Prostate gland (tissue), 2 donors: ENCODE measurements around the gene AKAP8. TPM values are rescaled to one million over a fixed set of nuclear protein-coding genes. Genes with fewer than 3 reads are reported as not detected.
A peak's percentile ranks its signal among the peaks of the same experiment; 100 is the strongest.

Experiments used
- DNase-seq: peaks from one replicate; pipeline ENCODE4 v3.0.0-alpha.2; 2019; ENCODE audit warnings: low spot score
- H3K27ac ChIP-seq, 2 donors: fragments of 200-600 bp; sonication (generic); 2 replicates each; pipeline ENCODE4 v1.5.1; 2017 to 2019
- H3K27me3 ChIP-seq: fragments of 200-600 bp; sonication (generic); replicated peaks from 2 replicates; pipeline ENCODE4 v1.5.1; 2019; ENCODE audit not compliant: insufficient read depth
- H3K36me3 ChIP-seq, 2 donors: fragments of 200-600 bp; sonication (generic); 1 replicate in 1 of 2; 2 replicates in 1 of 2; pipeline versions ENCODE4 v1.5.1 to v1.8.1; 2017 to 2019
- H3K4me1 ChIP-seq: fragments of 200-600 bp; sonication (generic); replicated peaks from 2 replicates; pipeline ENCODE4 v1.5.1; 2019
- H3K4me3 ChIP-seq, 2 donors: fragments of 200-600 bp; sonication (generic); 2 replicates each; pipeline ENCODE4 v1.5.1; 2017 to 2019
- H3K9me3 ChIP-seq: fragments of 200-600 bp; sonication (generic); 2 replicates; pipeline ENCODE4 v1.5.1; 2017
- CTCF ChIP-seq, 4 experiments: fragments of 200-600 bp in 2 of 4; fragments of 450-650 bp in 2 of 4; sonication (generic) in 2 of 4; IDR thresholded peaks; 1 replicate in 3 of 4; 2 replicates in 1 of 4; pipeline ENCODE4 v1.5.1; 2016 to 2019; ENCODE audit warnings: antibody characterized with exemption in 4 of 4, mild to moderate bottlenecking in 2 of 4, moderate library complexity in 2 of 4
- POLR2A ChIP-seq: fragments of 450-650 bp; IDR thresholded peaks from one replicate; pipeline ENCODE4 v1.6.1; 2016; ENCODE audit warnings: antibody characterized with exemption, mild to moderate bottlenecking
- POLR2AphosphoS5 ChIP-seq: sonication (generic); formaldehyde crosslinking; IDR thresholded peaks from one replicate; pipeline ENCODE4 v1.6.1; 2017; ENCODE audit warnings: antibody characterized with exemption
- WGBS: methylation state at CpG from one replicate; pipeline ENCODE4 v1.1.5; 2018; 5-methylcytosine and 5-hydroxymethylcytosine counted together
- intact Hi-C: fragments of 100-400 bp; cut with DNase I; formaldehyde crosslinking; loops from one replicate; pipeline ENCODE4 v1.14.2; 2022
- total RNA-seq, 2 donors: library from RNA; depleted of rRNA; stranded (reverse); fragments of >200 nt; gene quantifications; one replicate each; pipeline ENCODE4 v1.1.0, GENCODE V29; 2016

AKAP8 gene
- total RNA-seq, 2 donors from 2014 or later, result 30.3 to 34.2 TPM

DNA sequence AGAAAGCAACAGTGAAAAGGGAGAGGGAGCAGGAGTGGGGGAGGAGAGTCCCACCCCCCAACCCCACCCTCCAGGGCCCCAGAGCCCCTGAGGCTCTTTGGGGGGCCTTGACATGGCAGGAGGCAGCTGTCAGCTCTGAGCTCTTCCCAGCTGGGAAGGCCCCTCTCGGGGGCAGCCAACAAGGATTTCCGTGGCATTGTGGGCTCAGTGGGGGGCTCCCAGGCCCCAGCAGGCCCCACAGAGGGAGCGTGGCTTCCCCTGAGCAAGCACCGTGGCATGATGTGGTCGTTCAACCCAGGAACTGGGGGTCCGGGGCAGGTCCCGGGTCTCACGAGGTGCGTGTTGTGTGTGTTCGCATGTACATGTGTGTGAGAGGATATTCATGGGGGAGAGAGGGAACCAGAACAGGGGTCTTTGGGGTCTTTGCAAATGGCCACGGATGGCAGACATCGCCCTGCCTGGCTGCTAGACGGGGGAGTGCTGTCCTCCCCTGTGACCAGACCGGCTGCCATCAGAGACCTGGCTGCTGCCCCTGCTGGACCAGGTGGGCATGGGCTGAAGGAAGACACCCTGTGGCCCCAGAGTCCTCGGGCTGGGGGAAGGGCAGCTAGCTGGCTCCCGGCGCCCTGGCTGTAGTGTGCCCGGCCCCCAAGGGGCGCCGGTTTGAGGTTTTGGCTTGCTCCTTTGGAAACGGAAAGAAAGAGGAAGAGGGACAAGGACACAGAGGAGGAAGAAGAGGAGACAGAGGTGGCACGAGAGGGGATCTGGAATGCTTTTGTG, 42.9 kb upstream of the AKAP8 start:
- Histone ChIP-seq H3K27me3 (no peaks in the 10 kb centered on the region), H3K4me1 (peaks cover 18% of the 10 kb centered on the region), H3K9me3 (no peaks in the 10 kb centered on the region), H3K27ac (peak overlapping the region; percentile 65 to 80), H3K36me3 (peaks cover 6 to 13% of the 10 kb centered on the region in 2 donors), H3K4me3 (no peak overlapping the region)
- TF ChIP-seq POLR2AphosphoS5 (no peak), CTCF (IDR thresholded peaks at IDR 0.05) (no peak), POLR2A (no peak)
- 85% methylated on average over 22 of the region's 22 CpGs for WGBS
- no peak for DNase-seq
- intact Hi-C loops, result no loop called here

DNA sequence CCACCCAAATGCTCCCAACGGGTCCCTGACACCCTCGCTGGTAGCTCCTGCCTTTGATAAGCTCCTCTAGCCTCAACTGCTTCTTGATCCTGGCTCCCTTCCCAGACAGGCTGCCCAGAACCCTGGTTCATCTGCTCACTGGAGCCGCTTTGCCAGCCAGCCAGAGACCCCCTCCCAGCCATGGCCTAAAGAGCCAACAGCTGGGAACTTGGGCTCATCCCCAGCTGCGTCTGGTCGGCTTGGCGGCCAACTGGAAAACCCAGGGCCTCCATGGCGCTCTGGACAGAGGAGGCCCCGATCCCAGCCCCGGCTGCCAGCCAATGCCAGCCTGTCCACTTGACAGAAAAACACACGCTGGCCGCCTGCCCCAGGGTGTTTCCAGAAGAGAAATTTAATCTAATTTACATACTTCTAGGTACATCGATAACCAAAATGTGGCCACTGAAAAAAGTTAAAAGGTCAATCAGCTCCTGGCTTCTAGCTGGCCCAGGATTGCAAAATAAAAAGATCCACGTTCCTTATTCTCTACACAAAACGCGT, 42.2 kb upstream of the AKAP8 start:
- H3K4me3 ChIP-seq, result no peak overlapping the region
- H3K27ac ChIP-seq, result peak overlapping the region; percentile 65 to 80
- no peaks in the 10 kb centered on the region for H3K27me3 ChIP-seq
- 39% methylated on average over 15 of the region's 15 CpGs for WGBS
- DNase-seq, result peak; percentile 45
- peaks cover 6 to 13% of the 10 kb centered on the region in 2 donors for H3K36me3 ChIP-seq
- H3K9me3 ChIP-seq, result no peaks in the 10 kb centered on the region
- TF ChIP-seq POLR2A, result no peak
- TF ChIP-seq CTCF (IDR thresholded peaks at IDR 0.05), result no peak
- no peak for TF ChIP-seq POLR2AphosphoS5
- intact Hi-C loops, result no loop called here
- H3K4me1 ChIP-seq, result peaks cover 23% of the 10 kb centered on the region

DNA sequence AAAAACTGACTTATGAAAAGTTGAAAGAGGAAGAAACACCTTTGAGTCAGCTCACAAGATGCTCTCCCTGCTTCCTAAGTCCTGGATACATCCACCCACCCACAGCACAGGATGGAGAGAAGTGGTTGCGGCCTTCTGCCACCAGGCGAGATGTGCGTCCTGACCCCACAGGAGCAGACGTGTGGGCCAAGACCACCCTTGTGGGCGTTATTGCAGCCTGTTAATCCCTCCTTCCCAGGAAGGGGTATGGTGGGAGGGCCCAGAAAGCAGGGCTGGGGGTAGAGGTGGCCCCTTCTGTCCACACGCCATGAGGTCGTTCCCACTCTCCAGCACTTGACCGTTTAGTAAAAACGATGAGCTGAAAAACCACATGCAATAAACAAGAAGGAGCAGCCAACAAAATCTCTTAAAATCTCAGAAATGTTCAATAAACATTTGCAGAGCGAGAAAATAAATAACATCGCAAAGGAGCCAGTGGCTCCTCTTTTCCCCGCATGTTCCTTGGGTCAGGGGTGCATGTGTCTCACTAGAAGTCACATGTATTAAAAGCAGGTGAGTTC, 41.6 kb upstream of the AKAP8 start:
- Histone ChIP-seq H3K27me3 (no peaks in the 10 kb centered on the region), H3K4me3 (no peak overlapping the region), H3K9me3 (no peaks in the 10 kb centered on the region), H3K4me1 (peaks cover 25% of the 10 kb centered on the region), H3K27ac (peak overlapping the region; percentile 65 to 80), H3K36me3 (peaks cover 6 to 13% of the 10 kb centered on the region in 2 donors)
- intact Hi-C loops, result no loop called here
- peak; percentile 40 for TF ChIP-seq POLR2AphosphoS5
- no peak for TF ChIP-seq CTCF (IDR thresholded peaks at IDR 0.05)
- TF ChIP-seq POLR2A, result no peak
- DNase-seq, result no peak
- whole genome bisulfite sequencing, result 42% methylated on average over 12 of the region's 12 CpGs

DNA sequence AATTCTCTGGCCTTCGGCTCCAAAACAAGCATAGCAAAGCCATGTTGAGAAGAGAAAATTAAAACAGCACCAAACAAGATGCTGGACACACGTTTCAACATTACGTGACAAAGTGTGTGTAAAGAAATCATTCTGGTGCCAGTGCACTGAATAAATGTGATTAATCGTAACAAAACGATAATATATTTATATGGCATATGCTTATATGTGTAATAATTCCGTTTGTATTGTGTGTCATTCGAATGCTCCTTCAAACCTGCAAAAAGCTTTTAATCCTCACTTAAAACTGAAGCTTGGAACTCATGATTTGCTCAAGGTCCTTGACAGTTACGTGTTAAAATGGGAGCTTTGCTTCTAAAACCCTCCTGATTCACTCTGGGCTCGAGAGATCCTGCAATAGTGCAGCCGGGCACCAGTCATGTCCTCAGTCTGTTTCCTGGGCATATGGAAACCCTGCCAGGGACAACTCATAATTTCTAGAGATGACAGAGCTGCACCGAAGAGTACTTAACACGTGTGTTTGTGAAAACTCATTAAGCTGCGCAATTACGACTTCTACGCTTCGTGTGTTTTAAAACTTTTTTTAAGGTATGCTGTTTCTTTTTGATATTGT, 39.9 kb upstream of the AKAP8 start:
- intact Hi-C loops, result loop anchor here (5.0 kb wide), 2 partner anchors 37 to 87 kb away; partner anchors contain the start of gene BRD4
- WGBS, result 15% methylated on average over 16 of the region's 16 CpGs

More for the DNA sequence above, 39.9 kb upstream of the AKAP8 start:
- Histone ChIP-seq H3K9me3 (no peaks in the 10 kb centered on the region), H3K27me3 (no peaks in the 10 kb centered on the region), H3K4me3 (peak overlapping the region; percentile 92 to 97), H3K36me3 (peaks cover 0 to 9% of the 10 kb centered on the region in 2 donors), H3K4me1 (peaks cover 28% of the 10 kb centered on the region), H3K27ac (peak overlapping the region in 1 of 2 donors; percentile 40)
- TF ChIP-seq POLR2A, result no peak
- no peak for DNase-seq
